Effector CD8-positive, alpha-beta T cell (primary cell): Measurements from ENCODE around the gene TTLL12.

Experiments used
- DNase-seq: peaks from one replicate; lab custom pipeline; 2025; lab: John Stamatoyannopoulos, UW

TTLL12 gene

DNA sequence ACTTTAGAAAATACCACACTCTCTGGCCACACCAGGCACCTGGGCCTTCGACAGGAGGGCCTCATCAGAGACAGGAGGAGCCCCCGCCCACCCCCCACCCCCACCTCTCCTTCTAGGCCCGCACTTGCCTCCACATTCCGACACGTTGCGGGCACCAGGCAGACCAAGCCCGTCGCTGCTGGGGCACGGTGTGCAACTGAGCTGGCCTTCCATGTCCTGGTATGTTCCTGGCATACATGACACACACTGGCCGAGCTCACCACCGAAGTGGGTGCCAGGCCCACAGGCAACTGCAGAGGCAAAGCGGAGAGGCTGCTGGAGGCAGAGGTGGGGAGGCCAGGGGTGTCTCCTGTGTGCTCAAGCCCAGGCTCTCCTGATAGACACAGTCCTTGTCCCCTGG, 27.0 kb upstream of the TTLL12 start:
- DNase-seq: no peak

- no peak for DNase-seq
Observed at GRCh38 chr22:43213051-43213450, 26.1 kb upstream of the TTLL12 start.

- no peak for DNase-seq
Observed at GRCh38 chr22:43212434-43212952, 25.6 kb upstream of the TTLL12 start.

DNA sequence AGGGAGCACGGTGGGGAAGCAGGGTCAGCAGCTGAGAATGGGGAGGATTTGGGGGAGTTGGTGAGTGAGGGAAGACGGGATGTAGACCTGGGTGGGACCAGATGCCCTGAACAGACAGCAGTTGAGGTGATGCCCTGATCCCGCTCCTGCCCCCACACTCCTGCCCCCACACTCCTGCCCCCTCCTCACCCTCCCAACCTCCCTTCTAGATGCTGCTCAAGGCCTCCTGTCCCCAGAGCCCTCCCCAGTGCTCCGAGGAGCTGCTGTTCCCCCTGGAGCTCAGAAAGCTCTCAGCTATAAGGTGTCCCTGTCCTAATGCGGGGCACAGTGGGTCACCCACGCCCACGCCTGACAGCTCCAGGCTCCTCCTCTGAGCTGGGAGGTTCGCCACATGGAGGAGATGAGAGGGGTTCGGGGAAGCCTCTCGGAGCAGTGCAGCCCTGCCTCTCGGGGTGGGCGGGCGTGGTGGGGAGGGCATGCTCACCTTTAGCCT, 25.1 kb upstream of the TTLL12 start:
- no peak for DNase-seq

- no peak for DNase-seq
Observed at GRCh38 chr22:43210631-43211515, 23.9 kb upstream of the TTLL12 start.

DNA sequence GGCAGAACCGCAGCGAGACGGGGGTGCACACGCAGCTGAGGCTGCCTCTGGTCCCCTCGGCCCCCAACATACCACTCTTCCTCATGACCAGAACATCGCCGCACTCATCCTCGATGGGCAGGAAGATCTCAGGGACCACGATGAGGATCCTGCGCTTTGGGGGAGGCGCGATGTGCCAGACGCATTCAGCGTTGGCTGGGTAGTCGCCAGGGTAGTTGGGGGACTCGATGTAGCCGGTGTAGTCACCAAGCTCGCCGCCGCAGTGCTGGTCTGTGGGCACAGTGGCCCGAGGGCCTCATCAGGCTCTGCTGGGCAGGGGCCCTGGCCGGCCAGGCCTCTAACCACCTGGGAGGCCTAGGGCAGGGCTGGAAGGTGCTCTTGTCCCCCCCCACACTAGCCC, 23.0 kb upstream of the TTLL12 start:
- no peak for DNase-seq

GRCh38 chr22:43209523-43209890, 22.6 kb upstream of the TTLL12 start:
- no peak for DNase-seq

GRCh38 chr22:43208703-43209522, 22.0 kb upstream of the TTLL12 start:
- no peak for DNase-seq

DNA sequence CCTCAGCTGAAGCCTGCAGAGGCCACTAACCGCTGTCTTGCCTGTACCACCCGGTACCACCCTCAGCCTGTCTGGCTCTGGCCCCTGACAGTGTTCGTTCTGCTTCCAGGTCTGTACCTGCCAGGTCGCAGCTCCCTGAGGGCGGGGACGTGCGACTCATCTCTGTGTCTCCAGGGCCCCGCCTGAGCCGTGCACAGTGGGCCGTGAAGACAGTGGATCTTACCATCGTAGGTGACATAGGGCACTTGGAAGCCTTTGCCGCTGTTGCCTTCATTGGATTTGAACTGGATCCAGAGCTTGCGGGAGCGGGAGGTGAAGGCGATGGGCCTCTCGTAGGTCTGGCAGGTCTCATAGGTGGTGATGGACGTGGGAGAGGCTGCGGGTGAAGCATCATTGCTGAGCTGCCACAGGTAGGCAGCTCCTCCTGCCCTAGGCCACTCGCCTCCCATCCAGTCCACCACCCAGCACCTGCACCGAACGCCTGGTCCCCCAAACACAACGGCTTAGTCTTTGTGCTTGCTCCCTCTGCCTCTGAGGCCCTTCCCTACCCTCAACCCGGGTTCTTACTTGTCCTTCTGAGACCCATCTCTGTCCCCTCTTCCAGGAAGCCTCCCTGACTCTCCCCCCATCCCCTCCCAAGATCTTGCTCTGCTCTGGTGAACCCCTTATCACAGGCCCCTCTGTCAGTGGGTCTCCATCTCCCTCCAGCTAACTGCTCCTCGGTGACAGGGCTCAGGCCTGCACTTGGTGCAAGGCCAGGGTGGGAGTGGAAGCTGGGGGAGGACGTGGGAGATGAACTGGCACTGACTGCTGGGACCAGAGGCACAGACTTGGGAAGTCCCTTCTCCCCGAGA, 21.1 kb upstream of the TTLL12 start:
- DNase-seq: no peak

DNA sequence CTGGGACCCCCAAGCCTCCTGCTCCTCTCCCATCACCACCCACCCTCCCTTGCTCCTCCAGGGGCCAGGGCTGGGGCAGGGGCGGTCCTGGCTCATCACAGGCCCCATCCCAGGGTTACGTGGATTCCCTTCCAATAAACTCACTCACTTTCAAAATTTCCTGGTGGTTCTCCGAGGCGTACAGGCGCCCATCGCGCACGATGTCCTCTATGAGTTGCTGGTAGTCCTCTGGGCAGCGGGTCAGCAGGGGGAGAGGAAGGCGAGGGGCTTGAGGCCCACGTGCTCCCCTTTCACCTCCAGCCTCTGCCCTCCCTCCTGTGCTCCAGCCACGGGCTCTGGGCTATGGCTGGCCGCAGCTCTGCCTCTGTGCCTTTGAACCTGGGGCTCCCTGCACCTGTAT, 20.5 kb upstream of the TTLL12 start:
- DNase-seq: no peak

GRCh38 chr22:43206509-43207161, 19.7 kb upstream of the TTLL12 start:
- no peak for DNase-seq

- no peak for DNase-seq
Observed at GRCh38 chr22:43205748-43206508, 19.0 kb upstream of the TTLL12 start.

- DNase-seq: no peak
Observed at GRCh38 chr22:43205261-43205691, 18.3 kb upstream of the TTLL12 start.

DNA sequence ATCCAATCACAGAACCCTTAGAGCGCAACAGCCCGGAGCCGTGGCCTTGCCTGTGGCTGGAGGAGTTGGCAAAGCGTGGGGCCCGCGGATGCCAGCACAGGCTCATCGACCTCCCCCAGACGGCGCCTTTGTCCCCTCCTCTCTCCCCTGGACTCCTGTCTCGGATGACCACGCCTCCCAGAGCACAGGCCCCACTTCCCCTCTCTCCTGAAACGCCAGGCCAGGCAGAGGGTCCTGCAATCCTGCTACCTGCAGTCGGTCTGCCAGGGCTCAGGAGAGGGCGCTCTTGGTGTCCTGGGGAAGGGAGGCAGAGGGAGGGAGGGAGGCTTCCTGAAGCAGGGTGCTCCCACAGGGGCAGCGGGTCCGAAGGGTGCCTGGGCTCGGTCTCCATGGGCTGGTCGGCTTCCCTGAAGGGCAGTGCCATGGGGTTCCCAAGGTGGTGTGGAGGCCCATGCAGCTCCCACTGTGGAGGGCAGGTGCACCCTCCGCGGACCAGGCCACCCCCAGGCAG, 16.6 kb upstream of the TTLL12 start:
- no peak for DNase-seq

DNA sequence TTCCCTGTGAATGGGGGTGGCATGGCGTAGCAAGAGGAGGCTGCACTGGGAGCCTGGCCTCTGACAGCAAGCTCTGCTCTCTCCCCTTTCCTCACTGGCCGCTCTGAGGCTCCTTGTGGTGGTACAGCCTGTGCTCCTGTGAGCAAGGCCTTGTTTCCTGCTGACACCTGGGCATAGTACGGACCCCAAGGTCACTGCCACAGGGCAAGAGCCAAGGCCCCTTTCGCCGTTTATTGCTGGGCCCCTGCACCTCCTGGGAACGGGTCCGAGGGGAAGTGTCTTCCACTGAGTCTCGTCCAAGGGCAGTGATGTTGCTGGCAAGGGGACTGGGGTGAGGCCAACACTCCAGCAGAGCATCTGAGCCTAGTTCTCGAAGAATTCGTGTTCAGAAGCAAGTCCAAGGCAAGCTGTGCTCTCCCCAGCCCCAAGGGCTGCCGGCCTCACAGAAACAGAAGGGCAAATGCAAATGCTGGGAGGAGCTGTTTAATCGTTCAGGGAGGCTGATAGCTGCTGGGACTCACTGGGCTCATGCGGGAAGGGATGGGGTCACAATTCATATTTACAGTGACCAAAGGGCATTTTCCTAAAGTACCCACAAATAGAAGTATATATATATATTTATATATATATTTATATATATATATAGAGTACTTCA, 15.9 kb upstream of the TTLL12 start:
- DNase-seq: no peak

- no peak for DNase-seq
Observed at GRCh38 chr22:43202326-43202725, 15.4 kb upstream of the TTLL12 start.

DNA sequence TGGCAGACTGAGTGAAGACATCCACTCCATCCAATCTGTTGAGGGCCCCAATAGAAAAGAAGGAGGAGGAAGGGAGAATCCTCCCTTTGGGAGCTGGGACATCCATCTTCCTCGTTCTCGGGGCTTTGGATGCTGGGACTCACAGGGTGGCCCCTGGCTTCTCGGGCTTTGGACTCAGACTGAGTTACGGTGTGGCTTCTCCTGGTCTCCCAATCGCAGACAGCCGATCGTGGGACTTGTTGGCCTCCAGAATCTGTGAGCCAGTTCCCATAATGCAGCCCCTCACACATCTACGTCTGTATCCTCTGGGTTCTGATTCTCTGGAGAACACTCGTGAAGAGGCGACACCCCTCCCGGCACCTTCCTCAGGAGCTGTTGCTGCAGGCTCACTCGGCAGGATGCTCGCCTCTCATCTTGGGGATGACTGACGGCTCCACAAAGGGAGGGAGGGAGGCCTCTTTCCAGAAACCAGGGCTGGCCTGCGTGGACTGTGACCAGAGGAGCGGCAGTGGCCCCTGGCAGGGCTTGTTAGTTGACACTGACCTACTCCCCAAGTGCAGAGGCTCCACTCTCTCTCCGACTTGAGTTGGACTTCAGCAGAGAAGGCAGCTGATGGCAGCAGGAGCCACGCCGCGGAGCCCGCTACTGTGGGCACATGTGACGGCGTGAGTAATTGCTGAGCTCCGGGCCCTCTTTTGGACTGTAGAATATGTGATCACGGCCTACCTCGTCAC, 14.7 kb upstream of the TTLL12 start:
- DNase-seq: no peak

- DNase-seq: no peak
Observed at GRCh38 chr22:43200555-43200954, 13.6 kb upstream of the TTLL12 start.

DNA sequence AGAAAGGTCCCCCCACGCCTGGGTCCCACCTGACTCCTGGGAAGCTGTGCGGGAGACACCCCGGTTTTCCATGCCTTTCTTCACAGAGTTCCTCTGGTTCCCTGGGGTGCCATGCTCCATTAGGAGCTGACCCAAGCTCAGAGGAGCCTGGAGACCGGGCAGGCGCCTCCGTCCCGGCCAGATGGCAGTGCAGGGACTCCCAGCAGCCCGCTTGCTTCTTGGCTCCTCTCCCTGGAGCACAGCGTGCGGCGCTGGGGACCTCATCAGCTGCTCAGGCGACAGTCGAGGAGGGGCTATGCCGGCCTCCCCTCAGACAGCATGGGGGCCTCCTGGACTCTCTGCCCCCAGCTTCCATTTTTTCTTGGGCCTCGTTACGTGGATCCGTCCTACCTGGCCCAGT, 13.1 kb upstream of the TTLL12 start:
- DNase-seq: no peak
